COLO668 (cell line): ENCODE results near the gene UBE2Z.
A peak's percentile ranks its signal among the peaks of the same experiment; 100 is the strongest.

Experiments
- DNase-seq: peaks from one replicate; lab custom pipeline; 2025; ENCODE audit not compliant: unreplicated experiment; lab: John Stamatoyannopoulos, UW

Gene UBE2Z

GRCh38 chr17:48952904-48953303 lies 44.7 kb downstream of the UBE2Z start:
- DNase-seq = no peak

DNA sequence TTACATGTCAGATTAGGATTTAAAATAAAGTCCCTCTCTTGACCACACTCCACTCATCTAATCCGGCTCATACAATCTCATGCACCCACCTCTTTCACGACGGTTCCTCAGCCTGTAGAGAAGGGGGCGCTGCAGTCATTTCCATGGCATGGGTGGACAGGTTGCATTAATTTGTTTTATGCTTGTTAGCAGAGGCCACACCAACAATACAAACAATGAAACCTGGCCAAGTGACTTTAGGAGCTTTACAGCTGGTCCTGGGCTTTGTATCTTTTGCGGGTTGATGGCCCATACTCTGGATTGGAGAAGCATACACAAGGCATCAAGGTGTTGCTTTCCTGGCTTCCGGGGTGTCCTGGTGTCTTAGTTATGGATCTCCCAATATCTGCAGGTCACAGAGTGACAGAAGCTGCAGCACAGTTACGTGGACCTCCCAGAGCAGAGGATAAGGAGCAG lies 46.1 kb downstream of the UBE2Z start:
- DNase-seq = peak; percentile 3

DNA sequence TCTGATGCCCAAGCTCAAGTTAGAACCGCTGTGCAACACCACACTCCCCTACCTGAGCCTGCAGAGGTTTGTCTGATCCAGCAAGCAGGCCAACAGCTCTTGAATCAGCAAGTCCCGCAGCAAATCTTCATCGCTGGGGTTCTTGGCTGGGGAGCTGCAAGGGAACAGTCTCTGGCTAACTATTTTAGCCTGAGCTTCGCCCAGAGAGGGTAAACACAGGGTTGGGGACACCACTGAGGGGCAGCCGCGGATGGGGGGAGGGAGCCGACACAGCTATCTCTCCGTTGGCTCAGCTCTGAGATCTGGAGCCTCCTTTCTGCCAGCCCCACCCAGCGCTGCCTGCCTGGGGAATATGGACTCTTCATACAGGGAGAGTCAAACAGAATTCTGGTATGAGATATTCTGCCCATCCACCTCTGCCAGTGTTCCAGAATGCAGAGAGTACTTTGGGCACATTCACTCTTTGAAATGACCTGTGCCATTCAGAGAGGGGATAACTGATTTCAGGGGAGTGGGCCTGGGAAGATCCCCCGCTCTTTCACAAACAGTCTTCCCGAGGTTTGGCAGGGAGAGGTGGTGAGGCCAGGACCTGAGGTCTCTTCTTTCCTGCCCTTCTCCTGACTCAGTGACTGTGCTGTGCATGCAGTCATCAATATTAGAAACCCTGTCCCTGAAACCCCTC lies 52.8 kb downstream of the UBE2Z start:
- no peak for DNase-seq

- no peak for DNase-seq
These were observed 53.5 kb downstream of the UBE2Z start for GRCh38 chr17:48961516-48962233.

DNA sequence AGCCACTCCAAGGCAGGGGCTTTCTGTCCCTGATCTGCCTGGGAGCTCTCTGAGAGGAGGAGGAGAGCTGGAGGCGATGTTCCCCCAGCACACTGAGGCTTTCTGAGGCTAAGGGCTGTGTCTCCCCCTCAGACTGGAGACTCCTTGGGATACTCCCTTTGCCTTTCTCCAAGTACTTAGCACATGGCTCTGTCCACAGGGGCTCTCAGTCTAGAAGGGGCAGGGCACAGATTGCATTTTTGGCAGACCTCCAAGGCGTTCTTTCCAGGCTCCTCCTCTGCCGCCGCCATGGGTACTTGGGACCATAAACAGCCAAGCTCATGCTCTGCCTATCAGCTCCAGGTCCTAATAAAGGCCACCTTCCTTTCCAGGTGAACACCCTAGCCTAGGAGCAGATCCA lies 62.0 kb downstream of the UBE2Z start:
- DNase-seq = no peak

GRCh38 chr17:48970865-48971687 lies 62.9 kb downstream of the UBE2Z start:
- no peak for DNase-seq

GRCh38 chr17:48972749-48973097 lies 64.5 kb downstream of the UBE2Z start:
- no peak for DNase-seq

GRCh38 chr17:48973806-48974205 lies 65.6 kb downstream of the UBE2Z start:
- no peak for DNase-seq
